Frontal cortex (tissue), 4 donors: Measurements from ENCODE around the gene MESP2. TPM values are rescaled to one million over a fixed set of nuclear protein-coding genes. Genes with fewer than 3 reads are reported as not detected.
A peak's percentile ranks its signal among the peaks of the same experiment; 100 is the strongest.

Source experiments
- DNase-seq, 2 donors: peaks; one replicate each; pipeline ENCODE4 v3.0.0; 2012; ENCODE audit warnings: low spot score in 2 of 2
- FAIRE-seq: peaks from 2 replicates; lab custom pipeline; 2012; peaks lifted over from hg19 to GRCh38; lab: Jason Lieb, UNC
- total RNA-seq: library from RNA; depleted of rRNA; stranded (reverse); fragments of >200 nt; gene quantifications from one replicate; pipeline ENCODE4 v1.2.3, GENCODE V29; 2014
- donor health status: control.
- donor health status: control.
- donor health status: control.

MESP2 gene
- total RNA-seq, 1 donor from 2014 or later = not detected

DNA sequence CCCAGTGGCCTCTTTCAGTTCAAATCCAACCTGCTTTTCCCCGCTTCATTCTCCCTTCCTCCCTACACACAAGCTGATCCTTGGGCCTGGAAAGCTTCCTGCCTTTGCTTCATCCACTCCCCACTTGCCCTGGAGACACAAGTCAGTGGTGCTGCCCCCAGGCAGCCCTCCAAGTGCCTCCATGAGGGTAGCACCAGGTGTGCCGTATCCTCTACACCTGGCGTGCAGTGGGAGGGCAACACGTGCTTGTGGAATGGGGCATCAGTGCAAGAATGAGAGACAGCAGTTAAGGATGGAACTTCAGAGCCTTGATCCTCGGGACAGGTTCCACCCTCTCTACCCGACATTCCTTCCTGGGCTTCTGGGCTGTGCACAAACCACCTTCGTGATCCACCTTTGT, 34.7 kb downstream of the MESP2 start:
- DNase-seq (no peak), FAIRE-seq (no peak)

DNA sequence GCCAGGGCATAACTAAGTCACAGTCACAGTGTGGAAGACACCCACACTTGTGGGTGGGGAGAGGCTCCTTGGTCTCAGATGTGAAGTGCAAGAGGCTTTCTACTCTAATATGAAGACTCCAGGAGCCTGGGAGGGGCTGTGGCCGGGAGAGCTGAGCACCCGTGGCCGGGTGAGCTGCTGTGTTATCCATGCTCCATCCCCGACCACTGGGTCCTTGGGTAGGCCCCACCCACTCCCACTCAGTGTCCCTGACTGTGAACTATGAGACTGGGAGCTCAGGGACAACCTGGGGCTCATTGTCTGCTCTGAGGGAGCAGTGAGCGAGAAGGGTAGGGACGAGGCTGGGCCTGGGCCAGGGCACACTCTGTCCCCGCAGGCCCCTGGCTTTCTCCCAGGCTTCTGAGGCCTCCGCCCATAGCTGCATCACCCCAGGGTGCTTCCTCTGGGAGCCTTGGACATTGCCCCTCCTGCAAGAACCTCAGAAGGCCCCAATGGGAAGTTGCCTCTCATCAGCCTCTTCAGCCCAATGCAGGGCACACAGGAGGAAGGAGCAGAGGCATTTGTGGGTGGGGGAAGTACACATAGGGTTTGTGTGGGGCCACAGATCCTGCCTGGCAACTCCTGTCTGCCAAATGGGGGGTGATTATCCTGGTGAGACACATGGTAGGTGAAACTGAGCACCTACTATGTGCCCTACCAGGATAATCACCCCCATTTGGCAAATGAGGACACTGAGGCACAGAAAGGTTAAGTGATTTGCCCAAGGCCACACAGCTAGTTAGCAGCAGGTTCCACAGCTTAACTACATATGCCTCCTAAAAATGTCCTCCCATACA, 36.1 kb downstream of the MESP2 start:
- DNase-seq = peak; percentile 38 to 54
- no peak for FAIRE-seq

DNA sequence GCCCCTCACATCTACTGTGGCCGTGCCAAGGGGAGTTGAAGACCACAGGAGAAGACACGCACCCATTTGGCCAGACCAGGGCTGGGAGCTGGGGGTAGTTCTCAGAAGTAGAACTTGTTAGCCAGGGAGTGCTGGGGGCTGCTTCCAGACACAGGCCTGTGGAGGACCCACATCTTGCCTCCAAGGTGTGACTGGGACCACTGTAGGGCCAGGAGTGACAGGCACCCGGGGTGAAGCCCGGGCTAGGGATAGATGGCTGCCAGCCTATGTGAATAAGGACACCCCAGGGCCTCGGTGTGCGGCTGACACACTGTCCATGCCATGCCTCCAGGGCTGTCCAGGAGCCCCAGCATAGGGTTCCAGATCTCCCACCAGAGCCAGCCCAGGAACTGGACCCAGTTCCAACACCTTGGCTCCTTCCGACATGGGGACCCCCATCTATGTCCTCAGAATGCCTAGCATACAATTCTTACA, 36.8 kb downstream of the MESP2 start:
- FAIRE-seq (no peak), DNase-seq (no peak)

DNA sequence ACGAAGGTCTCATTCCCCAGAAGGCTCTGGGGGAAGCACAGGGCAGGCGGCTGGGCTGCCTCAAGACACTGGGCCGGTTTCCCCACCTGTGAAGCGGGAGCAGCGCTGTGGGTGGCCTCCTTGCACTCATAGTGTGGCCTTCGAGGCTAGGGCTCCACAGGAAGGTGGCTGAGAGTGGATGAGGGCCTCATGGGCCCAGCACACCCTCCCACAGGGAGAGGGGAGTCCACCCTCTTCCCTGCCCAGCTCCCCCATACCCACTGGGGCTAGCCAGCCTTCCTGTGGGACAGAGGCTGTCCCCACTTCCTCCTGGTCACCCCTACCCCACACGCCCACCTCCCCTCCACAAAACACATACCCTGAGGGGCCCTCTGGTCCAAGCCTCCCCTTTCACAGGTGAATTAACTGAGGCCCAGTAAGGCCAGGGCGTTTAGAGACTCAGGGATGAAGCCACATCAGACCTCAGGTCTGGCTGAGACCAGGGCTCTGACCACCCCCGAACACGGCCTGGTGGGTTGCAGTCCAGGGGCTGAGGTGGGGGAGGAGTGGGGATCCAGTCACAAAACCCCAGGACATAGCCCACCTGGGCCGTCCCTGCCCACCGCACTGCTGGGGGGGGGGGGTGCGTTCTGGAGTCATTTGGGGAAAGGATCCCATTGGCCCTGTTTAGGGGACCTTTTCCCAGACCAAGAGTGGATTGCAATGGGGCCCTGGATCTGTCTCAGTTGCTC, 37.4 kb downstream of the MESP2 start:
- FAIRE-seq = no peak
- no peak for DNase-seq

- DNase-seq = peak in 1 of 2 donors; percentile 44
- no peak for FAIRE-seq
Measured at GRCh38 chr15:89814112-89814742, 38.1 kb downstream of the MESP2 start.

DNA sequence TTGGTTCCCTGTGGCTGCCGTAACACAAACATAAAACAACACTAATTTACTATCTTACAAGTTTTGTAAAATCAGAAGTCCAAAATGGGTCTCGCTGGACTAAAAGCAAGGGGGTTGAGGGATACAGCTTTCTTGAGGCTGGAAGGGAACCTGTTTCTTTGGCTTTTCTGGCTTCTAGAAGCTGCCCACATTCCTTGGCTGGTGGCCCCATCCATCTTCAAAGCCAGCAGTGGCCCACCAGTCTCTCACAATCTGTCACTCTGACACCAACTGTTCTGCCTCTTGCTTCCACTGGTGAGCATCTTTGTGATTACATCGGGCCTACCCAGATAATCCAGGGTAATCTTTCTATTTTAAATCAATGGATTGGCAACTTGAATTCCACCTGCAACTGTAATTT, 39.6 kb downstream of the MESP2 start:
- no peak for DNase-seq
- FAIRE-seq = no peak

- DNase-seq (no peak), FAIRE-seq (no peak)
Measured at GRCh38 chr15:89817701-89818280, 41.7 kb downstream of the MESP2 start.

DNA sequence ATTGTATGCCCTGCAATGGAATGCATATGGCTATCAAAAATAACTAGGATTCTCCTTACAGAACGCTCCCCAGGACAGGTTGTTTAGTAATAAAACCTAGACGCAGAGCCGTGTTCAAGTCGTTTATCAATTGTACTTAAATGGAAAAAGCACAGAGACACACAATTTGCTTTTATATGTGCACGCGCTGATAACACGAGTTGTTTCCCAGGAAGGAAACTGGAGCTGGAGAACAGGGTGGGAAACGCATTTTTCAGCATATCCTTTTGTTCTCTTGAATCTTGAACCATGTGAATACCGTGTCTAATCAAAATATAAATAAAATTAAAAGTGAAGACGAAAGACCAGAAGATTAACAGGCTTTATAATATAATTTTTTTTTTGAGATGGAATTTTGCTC, 42.2 kb downstream of the MESP2 start:
- DNase-seq (no peak), FAIRE-seq (no peak)

GRCh38 chr15:89820666-89821611, 44.8 kb downstream of the MESP2 start:
- DNase-seq (no peak), FAIRE-seq (no peak)

- no peak for DNase-seq
- no peak for FAIRE-seq
Measured at GRCh38 chr15:89822026-89822425, 45.9 kb downstream of the MESP2 start.

DNA sequence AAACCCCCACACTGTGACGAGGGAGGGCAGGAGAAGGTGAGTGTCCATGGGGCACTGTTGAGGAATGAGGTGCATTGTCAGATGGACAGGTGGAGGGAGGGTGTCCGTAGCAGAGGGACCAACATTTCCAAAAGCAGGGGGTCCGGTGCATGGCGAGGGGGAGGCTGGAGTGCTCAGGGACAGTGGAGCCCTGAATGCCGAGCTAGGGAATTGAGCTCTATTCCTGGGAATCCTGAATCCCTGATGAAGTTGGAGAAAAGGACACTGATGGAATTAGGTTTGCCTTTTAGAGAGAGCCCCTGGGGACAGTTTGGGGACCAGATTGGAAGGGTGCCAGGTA, 46.4 kb downstream of the MESP2 start:
- no peak for FAIRE-seq
- DNase-seq = no peak

DNA sequence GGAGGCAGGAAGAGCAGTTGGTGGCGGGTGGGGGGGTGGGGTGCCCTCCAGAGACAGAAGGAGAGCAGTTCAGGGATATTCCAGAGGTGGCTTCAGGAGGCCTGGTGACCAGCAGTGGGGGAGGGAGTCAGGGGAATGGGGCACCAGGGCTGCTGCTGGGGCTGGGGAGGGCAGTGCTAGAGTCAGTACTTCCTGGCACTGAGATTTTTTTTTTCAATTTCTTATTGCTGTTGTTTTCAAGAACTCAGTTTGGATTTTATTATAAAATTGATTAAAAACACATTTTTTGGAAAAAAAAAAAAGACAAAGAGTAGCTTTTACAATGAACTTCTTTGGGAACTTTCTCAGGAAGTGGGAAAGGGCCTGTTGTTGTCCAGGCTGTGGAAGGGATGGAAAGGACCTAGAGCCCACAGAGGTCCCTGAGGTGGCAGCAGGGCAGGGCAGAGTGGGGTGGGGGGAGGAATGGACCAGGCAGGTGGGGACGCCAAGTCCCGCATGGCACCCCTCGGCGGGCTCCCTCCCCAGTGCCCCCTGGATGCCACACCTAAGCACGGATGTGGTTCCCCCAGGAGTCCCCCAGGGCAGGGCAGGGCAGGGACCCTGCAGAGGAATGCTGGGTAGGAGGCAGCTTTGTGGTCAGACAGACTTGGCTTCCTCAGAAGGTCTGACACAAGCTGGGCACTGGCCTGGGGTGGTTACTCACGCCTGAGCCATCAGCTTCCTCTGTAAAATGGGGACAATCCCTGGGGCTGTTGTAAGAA, 47.0 kb downstream of the MESP2 start:
- DNase-seq (no peak), FAIRE-seq (no peak)

DNA sequence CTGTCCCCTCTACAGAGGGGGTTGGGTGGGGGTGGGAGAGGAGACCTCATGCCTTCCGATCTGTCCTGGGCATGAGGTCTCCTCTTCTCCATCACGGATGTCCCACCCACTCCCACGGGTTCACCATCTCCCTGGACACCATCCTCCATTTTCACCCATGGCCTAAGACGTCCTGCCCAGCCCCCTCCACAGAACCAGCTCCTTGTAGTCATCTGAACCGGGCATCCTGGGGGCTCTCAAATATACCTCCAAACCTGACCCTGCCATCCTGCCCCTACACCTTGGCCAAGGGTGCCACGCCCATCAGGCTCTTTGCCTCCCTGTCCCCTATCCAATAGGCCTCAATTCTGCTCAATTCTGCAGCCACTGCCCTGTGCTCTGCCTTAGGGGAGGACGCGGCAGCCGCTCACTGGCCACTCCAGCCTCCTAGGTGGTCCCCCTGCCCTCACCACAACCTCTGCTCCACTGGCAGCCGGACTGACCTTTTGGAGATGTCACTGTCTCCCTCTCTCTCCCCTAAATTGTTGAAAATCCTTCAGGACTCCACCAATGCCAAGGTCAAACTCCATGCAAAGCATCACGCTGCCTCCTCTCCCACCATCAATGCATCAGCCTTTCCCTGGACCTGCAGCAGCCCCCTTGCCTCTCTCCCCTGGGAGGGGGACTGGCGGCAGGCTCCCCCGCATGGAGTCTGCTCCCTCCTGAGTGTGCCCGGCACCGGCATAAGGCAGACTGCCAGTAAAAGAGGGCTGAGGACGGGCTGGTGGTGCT, 47.9 kb downstream of the MESP2 start:
- FAIRE-seq = no peak
- no peak for DNase-seq

DNA sequence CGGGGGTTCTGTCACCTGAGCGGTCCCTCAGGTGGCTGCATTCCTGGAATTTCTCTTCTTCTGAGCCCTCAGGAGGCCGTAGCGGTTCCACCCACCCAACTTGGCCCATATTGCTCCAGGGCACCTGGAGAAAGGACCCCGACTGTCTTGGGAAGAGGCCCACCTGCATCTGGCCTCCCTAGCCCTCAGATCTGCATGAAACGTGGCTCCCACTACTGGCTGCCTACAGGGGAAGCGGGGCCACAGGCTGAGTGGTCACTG, 48.4 kb downstream of the MESP2 start:
- FAIRE-seq = no peak

DNA sequence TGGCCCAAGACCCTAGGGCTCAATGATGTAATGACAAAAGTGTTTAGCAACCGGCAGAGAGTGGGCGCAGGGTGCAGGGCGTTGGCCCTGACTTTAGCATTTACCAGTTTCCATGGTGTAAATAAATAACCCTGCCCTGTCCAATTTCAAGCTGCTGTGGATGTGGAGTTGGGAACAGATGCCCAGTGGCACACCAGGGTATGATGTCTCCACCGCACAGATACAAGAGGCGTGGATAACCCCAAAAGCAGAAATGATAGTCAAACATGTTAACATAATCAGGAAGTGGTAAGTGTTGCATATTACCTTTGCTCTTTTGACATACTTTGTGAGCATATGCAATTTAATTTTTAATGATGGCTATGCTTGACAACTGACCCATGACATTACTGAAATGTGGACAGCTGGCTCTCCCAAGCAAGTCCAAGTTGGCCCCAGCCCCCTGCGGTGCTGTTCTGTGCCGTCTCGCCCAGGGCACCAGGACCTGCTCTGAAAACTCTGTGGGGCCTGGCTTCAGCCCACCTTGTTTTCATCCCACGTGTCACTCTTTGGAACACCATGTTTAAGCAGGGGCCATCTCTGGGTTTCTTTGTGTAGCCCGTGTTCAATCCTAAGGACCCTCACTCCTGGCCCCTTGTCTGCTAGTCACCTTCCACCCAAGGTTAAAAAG, 49.3 kb downstream of the MESP2 start:
- no peak for FAIRE-seq

More for the DNA sequence above, 48.4 kb downstream of the MESP2 start:
- no peak for DNase-seq

GRCh38 chr15:89826671-89827655, 50.8 kb downstream of the MESP2 start:
- DNase-seq (no peak), FAIRE-seq (no peak)

More for the DNA sequence above, 49.3 kb downstream of the MESP2 start:
- no peak for DNase-seq
